Body of pancreas (tissue), 4 donors: ENCODE results near the gene ARL4D.

Source experiments
- CTCF ChIP-seq, 7 experiments: fragments of 450-650 bp in 4 of 7; fragments of 200-600 bp in 3 of 7; sonication (generic) in 3 of 7; IDR thresholded peaks; one replicate each; pipeline ENCODE4 v1.5.1; 2016 to 2019; ENCODE audit warnings: antibody characterized with exemption in 7 of 7
- POLR2A ChIP-seq, 3 donors: fragments of 450-650 bp; IDR thresholded peaks; one replicate each; pipeline ENCODE4 v1.6.1; 2016; ENCODE audit warnings: antibody characterized with exemption in 3 of 3, mild to moderate bottlenecking in 2 of 3

- TF ChIP-seq POLR2A (IDR thresholded peaks at IDR 0.05), result no peak
- no peak for TF ChIP-seq CTCF (IDR thresholded peaks at IDR 0.05)
Observed at GRCh38 chr17:43445009-43445589, 46.3 kb downstream of the ARL4D start.
